NCI-H1436 (cell line): ENCODE measurements around the gene AMER3.
A peak's percentile ranks its signal among the peaks of the same experiment; 100 is the strongest.
"Not testable (repeated sequence)": the region's sequence is repeated elsewhere in the genome, so short reads cannot be mapped to it uniquely, and the experiment has no call there.

ENCODE experiments used
- DNase-seq: peaks from one replicate; lab custom pipeline; 2025; lab: John Stamatoyannopoulos, UW

The AMER3 gene, protein sequence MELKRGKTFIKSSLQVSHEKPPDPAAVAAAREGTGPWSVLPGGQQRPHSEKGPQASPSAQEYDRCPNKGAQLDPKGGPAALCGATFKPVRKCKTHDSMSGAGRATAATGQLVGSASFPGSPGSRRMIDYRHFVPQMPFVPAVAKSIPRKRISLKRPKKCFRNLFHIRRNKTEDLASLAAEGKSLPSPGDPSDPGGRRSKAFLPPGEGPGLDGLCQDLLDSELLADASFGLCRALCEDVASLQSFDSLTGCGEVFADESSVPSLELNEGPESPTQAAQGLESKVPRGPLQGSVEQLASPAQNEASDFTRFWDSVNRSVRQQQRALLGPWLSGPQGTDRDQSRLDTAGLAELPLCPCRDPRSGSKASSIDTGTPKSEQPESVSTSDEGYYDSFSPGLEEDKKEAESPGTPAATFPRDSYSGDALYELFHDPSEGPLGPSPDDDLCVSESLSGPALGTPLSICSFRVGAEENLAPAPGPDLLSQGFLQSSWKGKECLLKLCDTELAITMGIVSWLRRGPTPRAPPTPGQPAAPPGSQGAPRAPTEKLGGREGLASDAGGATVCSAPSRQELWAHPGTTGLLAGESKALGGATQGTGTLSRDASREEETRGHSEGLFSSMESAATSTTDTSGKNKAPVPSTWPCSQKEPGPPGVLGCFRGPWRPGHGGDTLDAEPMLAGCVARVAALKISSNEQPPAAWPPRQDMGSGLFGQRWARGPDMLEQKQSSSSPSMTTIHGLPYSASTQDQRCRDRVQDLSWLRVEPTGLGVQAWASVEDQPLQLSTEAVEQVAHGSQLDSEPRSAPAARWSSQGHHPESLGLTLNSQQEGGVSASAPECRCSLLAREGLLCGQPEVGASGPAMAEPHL

DNA sequence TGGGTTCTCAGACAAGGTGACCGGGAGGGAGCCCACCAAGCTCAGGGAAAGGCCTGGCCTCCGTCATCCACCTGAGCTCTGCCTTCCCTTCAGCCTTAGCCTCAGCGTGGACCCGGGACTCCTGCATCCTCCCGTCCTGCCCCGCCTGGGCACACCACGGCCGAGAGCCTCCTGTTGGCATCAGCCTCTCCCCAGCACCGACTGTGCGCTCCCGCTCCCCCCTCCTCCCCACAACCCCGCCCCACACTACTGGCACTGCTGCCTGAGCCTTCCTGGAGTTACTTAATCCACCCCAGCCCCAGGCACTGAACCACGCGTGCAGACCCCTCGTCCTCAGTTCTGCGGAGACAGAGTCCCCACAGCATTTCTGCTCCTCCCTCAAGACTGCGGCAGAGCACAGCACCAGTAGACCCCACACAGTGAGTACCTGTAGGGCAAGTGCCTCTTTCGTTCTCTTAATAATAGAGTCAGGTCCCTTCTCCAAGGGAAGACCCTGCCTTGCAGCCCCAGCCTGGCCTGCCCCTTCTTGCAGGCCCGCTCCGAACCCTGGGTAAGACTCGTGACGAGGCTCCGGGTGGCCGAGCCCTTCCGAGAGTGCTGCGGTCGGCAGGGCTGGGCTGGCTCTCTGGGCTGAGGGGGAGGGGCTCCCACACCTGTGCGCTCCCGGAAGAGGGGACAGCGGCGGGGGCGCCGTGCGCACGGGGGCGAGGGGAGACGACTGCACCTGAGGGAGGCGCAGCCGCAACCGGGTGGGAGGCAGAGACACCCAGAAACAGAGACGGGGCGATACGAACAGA, at the start of gene AMER3:
Gene AMER3, plus strand, starts transcription at position 285 of the 797 bp plus-strand sequence. CDS start 6,533 bp downstream, outside the sequence.
- peak; percentile 70 for DNase-seq

DNA sequence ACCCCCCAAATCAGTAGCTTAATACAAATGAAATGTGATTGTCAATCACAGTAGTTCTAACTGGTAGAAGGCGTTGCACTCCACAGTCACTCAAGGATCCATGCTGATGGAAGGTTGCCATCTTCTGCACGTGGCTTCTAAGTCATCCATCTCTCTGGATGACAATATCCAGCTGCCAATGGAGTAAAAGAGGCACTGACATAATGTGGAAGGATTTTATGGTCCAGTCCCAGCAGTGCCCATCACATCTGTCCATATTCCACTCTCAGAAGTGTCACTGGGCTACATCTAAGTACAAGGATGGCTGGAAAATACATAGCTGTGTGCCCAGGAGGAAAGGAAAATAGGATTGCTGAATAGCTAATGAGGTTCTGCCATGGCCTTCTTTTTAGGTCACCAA, 40.5 kb upstream of the AMER3 start:
- DNase-seq, result not testable (repeated sequence)

DNA sequence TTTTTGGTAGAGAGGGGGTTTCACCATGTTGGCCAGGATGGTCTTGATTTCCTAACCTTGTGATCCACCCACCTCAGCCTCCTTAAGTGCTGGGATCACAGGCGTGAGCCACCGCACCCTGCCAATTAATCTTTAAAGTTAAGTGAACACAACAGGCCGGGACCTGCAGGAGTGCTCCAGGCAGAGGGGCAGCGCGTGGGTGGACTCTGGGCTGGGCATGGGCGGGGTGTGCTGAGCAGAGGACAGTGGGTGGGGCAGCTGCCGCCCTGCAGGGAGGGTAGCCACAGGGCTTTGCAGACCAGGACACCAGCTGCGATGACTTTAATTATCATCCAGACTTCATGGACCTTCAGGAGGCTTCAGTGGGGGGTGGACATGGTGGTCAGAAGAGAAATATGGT, 35.3 kb upstream of the AMER3 start:
- DNase-seq, result no peak

GRCh38 chr2:130720528-130720927, 34.8 kb upstream of the AMER3 start:
- no peak for DNase-seq

DNA sequence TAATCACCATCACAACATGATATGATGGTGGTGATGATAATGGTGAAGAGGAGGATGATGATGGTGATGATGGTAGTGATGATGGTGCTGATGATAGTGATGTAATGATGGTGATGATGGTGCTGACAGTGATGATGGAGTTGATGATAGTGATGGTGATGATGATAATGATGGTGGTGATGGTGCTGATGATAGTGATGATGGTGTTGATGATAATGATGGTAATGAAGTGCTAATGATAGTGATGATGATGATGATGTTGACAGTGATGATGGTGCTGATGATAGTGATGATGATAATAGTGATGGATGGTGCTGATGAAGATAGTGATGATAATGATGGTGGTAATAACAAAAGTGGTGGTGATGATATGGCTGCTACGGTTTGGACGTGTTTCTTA, 30.9 kb upstream of the AMER3 start:
- no peak for DNase-seq

GRCh38 chr2:130726614-130727180, 28.6 kb upstream of the AMER3 start:
- DNase-seq, result peak; percentile 15

GRCh38 chr2:130727286-130727924, 27.9 kb upstream of the AMER3 start:
- DNase-seq, result peak; percentile 93

- no peak for DNase-seq
Measured at GRCh38 chr2:130728007-130728454, 27.3 kb upstream of the AMER3 start.

GRCh38 chr2:130728549-130729316, 26.6 kb upstream of the AMER3 start, which contains the start of gene GPR148:
Gene GPR148, plus strand, starts transcription at chr2:130729070. Its CDS starts 82 bp downstream, at chr2:130729152.
- no peak for DNase-seq

DNA sequence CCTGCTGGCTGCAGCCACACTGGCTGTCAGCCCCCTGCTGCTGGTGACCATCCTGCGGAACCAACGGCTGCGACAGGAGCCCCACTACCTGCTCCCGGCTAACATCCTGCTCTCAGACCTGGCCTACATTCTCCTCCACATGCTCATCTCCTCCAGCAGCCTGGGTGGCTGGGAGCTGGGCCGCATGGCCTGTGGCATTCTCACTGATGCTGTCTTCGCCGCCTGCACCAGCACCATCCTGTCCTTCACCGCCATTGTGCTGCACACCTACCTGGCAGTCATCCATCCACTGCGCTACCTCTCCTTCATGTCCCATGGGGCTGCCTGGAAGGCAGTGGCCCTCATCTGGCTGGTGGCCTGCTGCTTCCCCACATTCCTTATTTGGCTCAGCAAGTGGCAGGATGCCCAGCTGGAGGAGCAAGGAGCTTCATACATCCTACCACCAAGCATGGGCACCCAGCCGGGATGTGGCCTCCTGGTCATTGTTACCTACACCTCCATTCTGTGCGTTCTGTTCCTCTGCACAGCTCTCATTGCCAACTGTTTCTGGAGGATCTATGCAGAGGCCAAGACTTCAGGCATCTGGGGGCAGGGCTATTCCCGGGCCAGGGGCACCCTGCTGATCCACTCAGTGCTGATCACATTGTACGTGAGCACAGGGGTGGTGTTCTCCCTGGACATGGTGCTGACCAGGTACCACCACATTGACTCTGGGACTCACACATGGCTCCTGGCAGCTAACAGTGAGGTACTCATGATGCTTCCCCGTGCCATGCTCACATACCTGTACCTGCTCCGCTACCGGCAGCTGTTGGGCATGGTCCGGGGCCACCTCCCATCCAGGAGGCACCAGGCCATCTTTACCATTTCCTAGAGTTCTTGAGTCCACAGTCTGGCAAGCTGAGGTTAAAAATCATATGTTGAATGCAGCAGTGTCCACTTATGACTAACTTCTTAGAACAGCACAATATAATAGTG, 25.7 kb upstream of the AMER3 start:
- no peak for DNase-seq

GRCh38 chr2:130732257-130732656, 23.1 kb upstream of the AMER3 start:
- DNase-seq, result not testable (repeated sequence)

- no peak for DNase-seq
Measured at GRCh38 chr2:130735200-130735599, 20.1 kb upstream of the AMER3 start.

GRCh38 chr2:130736487-130736886, 18.9 kb upstream of the AMER3 start:
- no peak for DNase-seq

- no peak for DNase-seq
Measured at GRCh38 chr2:130737592-130737991, 17.7 kb upstream of the AMER3 start.

DNA sequence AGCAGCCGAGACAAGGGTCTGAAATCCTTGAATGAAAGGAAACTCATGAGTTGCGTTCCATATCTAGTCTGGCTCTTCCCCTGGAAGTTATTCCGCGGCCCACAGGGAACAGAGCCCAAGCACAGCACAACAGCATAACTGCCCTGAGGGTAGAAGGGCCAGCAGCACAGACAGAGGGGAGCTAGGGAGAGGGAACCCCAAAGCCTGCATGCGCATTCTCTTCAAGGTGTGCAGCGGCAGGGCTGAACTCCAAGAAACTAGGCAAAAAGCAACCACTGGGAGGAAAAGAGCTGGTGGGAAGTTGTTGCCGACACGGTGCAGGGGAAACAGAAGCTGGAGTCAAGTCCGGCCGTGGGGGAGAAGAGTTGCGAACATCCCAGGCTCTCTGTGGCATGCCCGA, 14.7 kb upstream of the AMER3 start:
- no peak for DNase-seq

DNA sequence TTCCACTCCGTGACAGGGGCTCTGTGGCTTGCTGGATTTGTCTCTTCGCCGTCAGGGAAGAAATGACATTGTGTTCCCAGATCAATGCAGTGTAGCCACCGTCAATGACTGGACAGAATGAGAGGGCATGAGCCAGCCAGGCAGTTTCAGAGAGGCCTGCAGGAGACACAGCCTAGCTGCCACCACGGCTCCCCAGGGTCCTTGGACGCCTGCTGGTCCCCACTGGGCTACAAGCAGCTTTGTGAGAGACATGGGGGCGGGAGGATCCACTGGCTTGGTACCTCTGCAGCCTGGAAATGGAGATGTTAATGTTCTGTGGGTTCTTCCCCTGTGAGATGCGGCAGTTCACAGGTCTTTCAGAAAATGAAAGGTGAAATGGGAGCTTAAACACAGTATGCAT, 12.1 kb upstream of the AMER3 start:
- DNase-seq, result no peak

DNA sequence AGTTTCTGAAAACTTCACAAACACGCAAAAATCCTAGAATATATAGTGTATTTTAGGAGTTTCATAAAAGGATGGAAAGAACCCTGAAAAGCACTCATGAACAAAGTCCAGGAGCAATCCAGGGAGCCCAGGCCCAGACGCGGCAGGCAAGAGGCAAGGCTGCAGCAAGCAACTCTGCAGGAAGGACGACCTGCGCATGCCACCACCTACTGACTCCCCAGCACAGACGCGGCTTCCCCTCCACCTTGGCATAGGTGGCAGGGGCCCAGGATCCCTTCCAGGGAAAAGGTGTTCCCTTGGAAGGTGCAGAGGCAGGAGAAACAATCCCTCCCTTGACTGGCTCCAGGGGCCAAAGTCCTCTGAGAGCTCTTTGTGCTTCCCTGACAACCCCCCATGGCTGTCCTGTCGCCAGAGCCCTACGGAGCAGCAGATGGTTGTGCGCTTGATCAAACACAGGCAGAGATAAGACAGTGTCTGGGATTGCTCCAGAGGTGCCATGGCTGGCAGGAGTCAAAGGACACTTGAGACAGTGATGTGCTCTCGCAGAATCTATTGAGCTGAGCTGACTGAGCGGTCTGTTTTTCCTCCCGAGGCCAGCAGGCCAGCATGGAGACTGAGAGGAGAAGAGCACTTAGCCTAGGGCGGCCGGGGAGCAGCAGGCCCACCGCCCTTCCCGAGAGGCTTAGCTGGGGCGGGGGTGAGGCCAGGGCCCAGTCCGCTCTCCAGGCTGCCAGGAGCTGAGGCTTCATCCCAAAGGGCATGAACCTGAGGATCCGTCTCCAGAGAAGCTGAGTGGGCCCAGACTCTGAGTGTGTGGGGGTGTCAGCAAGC, 10.8 kb upstream of the AMER3 start:
- DNase-seq, result no peak

GRCh38 chr2:130749078-130749477, 6.3 kb upstream of the AMER3 start:
- DNase-seq, result no peak
